GM12878 (cell line): ENCODE data around the gene SEC24A. TPM values are rescaled to one million over a fixed set of nuclear protein-coding genes. Genes with fewer than 3 reads are reported as not detected.

Experiments used
- BHLHE40 ChIP-seq, 2 experiments: fragments of 450-650 bp in 1 of 2; IDR thresholded peaks; 2 replicates each; pipeline ENCODE4 v1.6.1; 2011 to 2017; ENCODE audit warnings: low read depth in 2 of 2, borderline replicate concordance in 1 of 2, improper control_type of control experiment in 1 of 2, low read length in 1 of 2, mild to moderate bottlenecking in 1 of 2
- FOS ChIP-seq: IDR thresholded peaks from 3 replicates; pipeline ENCODE4 v1.6.1; 2011; ENCODE audit warnings: borderline replicate concordance; ENCODE audit not compliant: insufficient read length; ENCODE audit errors: extremely low read depth
- HDGF ChIP-seq: fragments of 450-650 bp; IDR thresholded peaks from 2 replicates; pipeline ENCODE4 v1.6.1; 2016; ENCODE audit warnings: antibody characterized with exemption
- IKZF1 ChIP-seq: fragments of 450-650 bp; conservative IDR thresholded peaks from 2 replicates; pipeline ENCODE4 v1.6.1; 2017; ENCODE audit warnings: antibody characterized with exemption, mild to moderate bottlenecking
- IRF3 ChIP-seq: fragments of 450-650 bp; IDR thresholded peaks from 2 replicates; pipeline ENCODE4 v1.6.1; 2014; ENCODE audit warnings: mild to moderate bottlenecking
- IRF5 ChIP-seq: fragments of 450-650 bp; IDR thresholded peaks from 2 replicates; pipeline ENCODE4 v1.6.1; 2017; ENCODE audit warnings: borderline replicate concordance
- LARP7 ChIP-seq: fragments of 450-650 bp; IDR thresholded peaks from 2 replicates; pipeline ENCODE4 v1.6.1; 2017; ENCODE audit warnings: mild to moderate bottlenecking
- MEF2A ChIP-seq: IDR thresholded peaks from 2 replicates; pipeline ENCODE4 v1.6.1; 2011; ENCODE audit warnings: low read depth, mild to moderate bottlenecking, low read length, moderate library complexity; ENCODE audit not compliant: insufficient read depth
- MXI1 ChIP-seq: fragments of 150-350 bp; IDR thresholded peaks from 2 replicates; pipeline ENCODE4 v1.6.1; 2011; ENCODE audit warnings: low read depth, mild to moderate bottlenecking, inconsistent platforms, low read length, improper control_type of control experiment
- MYC ChIP-seq: IDR thresholded peaks from 2 replicates; pipeline ENCODE4 v1.6.1; 2011; ENCODE audit warnings: mild to moderate bottlenecking, low read length, moderate library complexity, inconsistent platforms; ENCODE audit not compliant: insufficient read depth, insufficient replicate concordance, insufficient read length, severe bottlenecking
- POLR2A ChIP-seq: IDR thresholded peaks from 2 replicates; pipeline ENCODE4 v1.6.1; 2011; ENCODE audit warnings: low read depth, mild to moderate bottlenecking, low read length
- POLR2AphosphoS5 ChIP-seq: IDR thresholded peaks from 2 replicates; pipeline ENCODE4 v1.6.1; 2011; ENCODE audit warnings: mild to moderate bottlenecking, low read length, inconsistent platforms
- PRDM15 ChIP-seq: fragments of 450-650 bp; formaldehyde crosslinking; IDR thresholded peaks from 2 replicates; pipeline ENCODE4 v1.4.0; 2020; ENCODE audit warnings: mild to moderate bottlenecking, moderate library complexity
- RELA ChIP-seq: fragments of 450-650 bp; IDR thresholded peaks from 2 replicates; pipeline ENCODE4 v1.8.0; 2014; ENCODE audit warnings: borderline replicate concordance; ENCODE audit not compliant: partially characterized antibody
- SIN3A ChIP-seq: IDR thresholded peaks from 2 replicates; pipeline ENCODE4 v1.6.1; 2012; ENCODE audit warnings: low read depth, low read length, improper control_type of control experiment
- SMC3 ChIP-seq: IDR thresholded peaks from 2 replicates; pipeline ENCODE4 v1.6.1; 2011; ENCODE audit warnings: low read length, improper control_type of control experiment, borderline replicate concordance
- SREBF2 ChIP-seq: IDR thresholded peaks from 2 replicates; pipeline ENCODE4 v1.6.1; 2012; ENCODE audit warnings: mild to moderate bottlenecking, low read length
- TCF12 ChIP-seq: IDR thresholded peaks from 2 replicates; pipeline ENCODE4 v1.6.1; 2011; ENCODE audit warnings: low read depth, mild to moderate bottlenecking, low read length
- TCF3 ChIP-seq: IDR thresholded peaks from 2 replicates; pipeline ENCODE4 v1.6.1; 2012; ENCODE audit warnings: low read depth, mild to moderate bottlenecking, low read length, borderline replicate concordance; ENCODE audit not compliant: insufficient read depth
- TCF7 ChIP-seq: IDR thresholded peaks from 2 replicates; pipeline ENCODE4 v1.6.1; 2014; ENCODE audit warnings: antibody characterized with exemption, borderline replicate concordance
- ZBED1 ChIP-seq: IDR thresholded peaks from 2 replicates; pipeline ENCODE4 v1.6.1; 2016; ENCODE audit warnings: borderline replicate concordance
- polyA plus RNA-seq, 11 experiments: library from polyadenylated mRNA; depleted of rRNA in 4 of 11; unstranded in 6 of 11; stranded (reverse) in 5 of 11; fragments of >200 nt; fragmentation: Nextera tagmentation in 4 of 11; fragmentation: Illumina TruSeq in 1 of 11; extraction: Ambion mirVana in 4 of 11; extraction: Trizol in 1 of 11; gene quantifications; 1 replicate in 1 of 11; 2 replicates in 10 of 11; pipeline versions ENCODE4 v1.2.1 to v1.2.3, GENCODE V29; 2011 to 2016; ENCODE audit warnings: inconsistent platforms in 2 of 11, missing spikeins in 2 of 11, low read depth in 1 of 11
- total RNA-seq, 4 experiments: library from RNA; depleted of rRNA in 3 of 4; stranded (reverse); fragments of >200 nt in 3 of 4; fragmentation: Illumina TruSeq in 1 of 4; extraction: Trizol in 1 of 4; gene quantifications; 2 replicates each; pipeline versions ENCODE4 v1.2.1 to v1.2.3, GENCODE V29; 2013 to 2021

Gene SEC24A
- total and polyA plus RNA-seq, 10 of the 15 experiments (the other 5 are each of a cell fraction or from before 2014, with no cell fraction given): 7.1 to 52.2 (median 22.8) TPM

- peak; percentile 80 for TF ChIP-seq LARP7
- peak; percentile 97 for TF ChIP-seq POLR2AphosphoS5
- peak; percentile 97 for TF ChIP-seq RELA
- TF ChIP-seq SMC3: no peak
- peak; percentile 55 for TF ChIP-seq MYC
- no peak for TF ChIP-seq FOS
- peak; percentile 91 for TF ChIP-seq POLR2A
- no peak for TF ChIP-seq TCF7
- no peak for TF ChIP-seq PRDM15 (CRISPR knock-in tag)
- TF ChIP-seq IRF5: no peak
- TF ChIP-seq MXI1: peak; percentile 94
- peak; percentile 93 for TF ChIP-seq IKZF1
- peak; percentile 45; the same call in 1 of the 2 replicates for TF ChIP-seq TCF12
- peak; percentile 97 to 99 for TF ChIP-seq BHLHE40 (IDR thresholded peaks at IDR 0.05; ENCODE audit: borderline replicate concordance in 1 of 2, low read depth in 2 of 2, low read length in 1 of 2)
- peak; percentile 55; the same call in 1 of the 2 replicates for TF ChIP-seq MEF2A
- no peak for TF ChIP-seq SREBF2
- peak; percentile 47; the same call in 1 of the 2 replicates for TF ChIP-seq HDGF
- peak; percentile 82 for TF ChIP-seq TCF3
- TF ChIP-seq IRF3: no peak
- peak; percentile 52; the same call in 1 of the 2 replicates for TF ChIP-seq ZBED1
- no peak; the same call in none of the 2 replicates for TF ChIP-seq SIN3A
Observed at GRCh38 chr5:134648425-134649162, at the start of gene SEC24A (continued).
